GM10847 (cell line): ENCODE results near the gene PRR30.

Experiments used
- POLR2A ChIP-seq: IDR thresholded peaks from 2 replicates; pipeline ENCODE4 v1.6.1; 2011; ENCODE audit not compliant: insufficient read length; ENCODE audit errors: extremely low read depth

The PRR30 gene

GRCh38 chr2:27123302-27124150 is 15.7 kb downstream of the PRR30 start, which contains the start of gene ABHD1:
Gene ABHD1 (plus strand): TSS chr2:27123815. CDS start chr2:27123949, 134 bp downstream.
- no peak for TF ChIP-seq POLR2A

GRCh38 chr2:27122791-27123190 is 16.4 kb downstream of the PRR30 start:
- no peak for TF ChIP-seq POLR2A

- TF ChIP-seq POLR2A, result no peak
Measured at GRCh38 chr2:27121906-27122305, 17.3 kb downstream of the PRR30 start.

GRCh38 chr2:27118525-27119329 is 20.5 kb downstream of the PRR30 start, which contains the start of gene CGREF1:
Gene CGREF1 (minus strand): TSS chr2:27119128. CDS start chr2:27104366, 14,762 bp downstream.
- no peak for TF ChIP-seq POLR2A

GRCh38 chr2:27117995-27118524 is 21.1 kb downstream of the PRR30 start:
- TF ChIP-seq POLR2A, result no peak

- no peak for TF ChIP-seq POLR2A
Measured at GRCh38 chr2:27115519-27115918, 23.7 kb downstream of the PRR30 start.

GRCh38 chr2:27109083-27109482 is 30.1 kb downstream of the PRR30 start:
- TF ChIP-seq POLR2A, result no peak

GRCh38 chr2:27108221-27108620 is 31.0 kb downstream of the PRR30 start:
- TF ChIP-seq POLR2A, result no peak

GRCh38 chr2:27105981-27106380 is 33.2 kb downstream of the PRR30 start:
- no peak for TF ChIP-seq POLR2A

- no peak for TF ChIP-seq POLR2A
Measured at GRCh38 chr2:27102329-27102728, 36.9 kb downstream of the PRR30 start.

- TF ChIP-seq POLR2A, result no peak
Measured at GRCh38 chr2:27100036-27100435, 39.2 kb downstream of the PRR30 start.

GRCh38 chr2:27099334-27099955 is 39.8 kb downstream of the PRR30 start:
- no peak for TF ChIP-seq POLR2A

- TF ChIP-seq POLR2A, result no peak
Measured at GRCh38 chr2:27097341-27097740, 41.9 kb downstream of the PRR30 start.

GRCh38 chr2:27096748-27097297 is 42.4 kb downstream of the PRR30 start:
- TF ChIP-seq POLR2A, result no peak
